GM12892 (cell line): ENCODE data around the gene RFTN1.

Experiments
- POLR2A ChIP-seq: IDR thresholded peaks from 2 replicates; pipeline ENCODE4 v1.6.1; 2011; ENCODE audit warnings: low read depth, low read length, control low read depth
- POLR2AphosphoS5 ChIP-seq: IDR thresholded peaks from 2 replicates; pipeline ENCODE4 v1.6.1; 2011; ENCODE audit warnings: low read depth, low read length, control low read depth
- TAF1 ChIP-seq: IDR thresholded peaks from 2 replicates; pipeline ENCODE4 v1.6.1; 2011; ENCODE audit warnings: low read depth, mild to moderate bottlenecking, control low read depth, low read length, borderline replicate concordance

- no peak; the same call in 1 of the 2 replicates for TF ChIP-seq POLR2A
- TF ChIP-seq TAF1: no peak
- peak; percentile 61 for TF ChIP-seq POLR2AphosphoS5
Observed at GRCh38 chr3:16515885-16516420, 2.5 kb upstream of the RFTN1 start.
